ENCODE results near the gene KLF2.
A peak's percentile ranks its signal among the peaks of the same experiment; 100 is the strongest.

KLF2 gene

DNA sequence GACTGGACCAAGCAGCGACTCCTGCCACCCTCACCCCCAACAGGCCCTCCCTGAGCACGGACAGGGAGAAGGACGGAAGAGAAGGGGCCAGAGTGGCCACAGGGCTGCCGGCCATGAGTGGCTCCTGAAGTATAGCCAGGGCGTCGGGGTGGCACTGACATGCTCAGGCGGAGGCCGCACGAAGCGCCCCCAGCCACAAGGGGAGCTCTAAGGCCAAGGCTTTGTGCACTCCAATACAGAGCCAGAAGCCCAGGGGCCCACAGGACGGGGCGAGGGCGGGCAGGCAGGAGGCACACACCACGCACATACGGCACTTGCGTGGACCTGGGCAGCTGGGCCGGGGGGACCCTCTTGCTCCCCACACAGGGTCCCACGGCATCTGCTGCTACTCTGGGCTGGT, 52.0 kb downstream of the KLF2 start:
- H3K4me1 Mint-ChIP-seq = peaks cover 23 to 71% of the 10 kb centered on the region in 2 donors
- no peaks in the 10 kb centered on the region for H3K27me3 Mint-ChIP-seq
- no peaks in the 10 kb centered on the region for H3K9me3 Mint-ChIP-seq
- H3K36me3 Mint-ChIP-seq = peaks cover 60 to 74% of the 10 kb centered on the region in 2 donors
- DNase-seq = no peak
- H3K4me3 Mint-ChIP-seq = no peak overlapping the region
- ATAC-seq (replicated peaks) = peak; percentile 40 to 62
- H3K27ac Mint-ChIP-seq = no peak overlapping the region

DNA sequence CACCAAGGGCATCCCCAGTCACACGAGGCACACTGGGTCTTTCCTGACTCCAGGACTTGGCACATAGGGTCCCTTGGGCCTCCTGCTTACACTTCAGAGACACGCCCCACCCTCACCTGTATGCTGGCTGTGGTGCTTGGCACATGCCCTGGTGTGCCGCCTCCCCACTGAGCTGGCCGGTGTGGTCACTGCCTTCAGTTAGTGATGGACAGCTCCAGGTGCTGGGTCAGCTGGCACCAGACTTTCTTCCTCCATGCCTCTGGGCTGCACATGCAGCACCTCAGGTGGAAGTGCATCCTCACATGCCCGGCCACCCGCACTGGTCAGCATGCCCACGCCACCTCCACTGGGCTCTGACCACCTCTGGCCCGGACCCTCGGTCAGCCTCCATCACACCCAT, 52.9 kb downstream of the KLF2 start:
- Mint-ChIP-seq H3K27me3 (no peaks in the 10 kb centered on the region), H3K4me3 (no peak overlapping the region), H3K9me3 (no peaks in the 10 kb centered on the region), H3K36me3 (peaks cover 61 to 75% of the 10 kb centered on the region in 2 donors), H3K4me1 (peaks cover 32 to 67% of the 10 kb centered on the region in 2 donors), H3K27ac (peak overlapping the region; percentile 33)
- ATAC-seq (replicated peaks) = no peak
- no peak for DNase-seq

Measured in stimulated activated naive B cell treated with anti-CD40 and anti-IgM and Interleukin-4, amounts not matched to agents 10 μg/mL and 1 μg/mL and 100 μg/mL, for 72 hours (primary cell).